Neuronal stem cell (in vitro differentiated cells): Measurements from ENCODE around the gene ATP7A.

Experiments used
- DNase-seq: peaks from one replicate; pipeline ENCODE4 v3.0.0-alpha.2; 2013; ENCODE audit warnings: low spot score
- H2AFZ ChIP-seq: one replicate; pipeline ENCODE4 v1.6.1; 2013; ENCODE audit warnings: mild to moderate bottlenecking, low read length, inconsistent platforms
- H2AK5ac ChIP-seq: 2 replicates; pipeline ENCODE4 v1.6.1; 2013; ENCODE audit warnings: low read depth, mild to moderate bottlenecking, inconsistent platforms, low read length, moderate library complexity, mixed read lengths
- H2BK120ac ChIP-seq: 2 replicates; pipeline ENCODE4 v1.6.1; 2013; ENCODE audit warnings: low read depth, mild to moderate bottlenecking, inconsistent platforms, low read length, moderate library complexity, mixed read lengths
- H2BK12ac ChIP-seq: one replicate; pipeline ENCODE4 v1.6.1; 2013; ENCODE audit warnings: low read length, inconsistent platforms
- H2BK15ac ChIP-seq: 2 replicates; pipeline ENCODE4 v1.6.1; 2013; ENCODE audit warnings: mild to moderate bottlenecking, low read length, inconsistent platforms, mixed read lengths
- H2BK5ac ChIP-seq: one replicate; pipeline ENCODE4 v1.6.1; 2013; ENCODE audit warnings: inconsistent platforms, mild to moderate bottlenecking, low read length, moderate library complexity
- H3K14ac ChIP-seq: one replicate; pipeline ENCODE4 v1.6.1; 2013; ENCODE audit warnings: low read length, inconsistent platforms
- H3K18ac ChIP-seq: 2 replicates; pipeline ENCODE4 v1.6.1; 2013; ENCODE audit warnings: low read length, inconsistent platforms
- H3K23ac ChIP-seq: 2 replicates; pipeline ENCODE4 v1.6.1; 2013; ENCODE audit warnings: low read depth, mild to moderate bottlenecking, mixed read lengths, low read length, inconsistent platforms; ENCODE audit not compliant: poor library complexity
- H3K27ac ChIP-seq: replicated peaks from 3 replicates; pipeline ENCODE4 v1.5.1; 2013; ENCODE audit warnings: low read length, inconsistent platforms
- H3K27me3 ChIP-seq, 3 experiments: 2 replicates each; pipeline ENCODE4 v1.6.1; 2013; ENCODE audit warnings: low read length in 3 of 3, mild to moderate bottlenecking in 2 of 3, inconsistent platforms in 1 of 3, low read depth in 1 of 3, mixed read lengths in 1 of 3, moderate library complexity in 1 of 3; ENCODE audit not compliant: control insufficient read depth in 3 of 3, insufficient read depth in 3 of 3
- H3K36me3 ChIP-seq, 2 donors: replicated peaks in 1 of 2; 2 replicates each; pipeline ENCODE4 v1.6.1; 2013; ENCODE audit warnings: low read length in 2 of 2; ENCODE audit not compliant: control insufficient read depth in 2 of 2, insufficient read depth in 2 of 2
- H3K4ac ChIP-seq: 2 replicates; pipeline ENCODE4 v1.6.1; 2013; ENCODE audit warnings: inconsistent platforms, mild to moderate bottlenecking, low read length, moderate library complexity
- H3K4me1 ChIP-seq, 2 donors: 1 replicate in 1 of 2; 2 replicates in 1 of 2; pipeline ENCODE4 v1.6.1; 2013; ENCODE audit warnings: low read length in 2 of 2, low read depth in 1 of 2; ENCODE audit not compliant: control insufficient read depth in 2 of 2, insufficient read depth in 1 of 2
- H3K4me2 ChIP-seq: one replicate; pipeline ENCODE4 v1.6.1; 2013; ENCODE audit warnings: mild to moderate bottlenecking, low read length, inconsistent platforms; ENCODE audit not compliant: insufficient read depth, poor library complexity, severe bottlenecking
- H3K4me3 ChIP-seq, 2 donors: 2 replicates each; pipeline ENCODE4 v1.5.1; 2013; ENCODE audit warnings: low read length in 2 of 2, mild to moderate bottlenecking in 2 of 2, inconsistent platforms in 1 of 2, moderate library complexity in 1 of 2
- H3K79me1 ChIP-seq: one replicate; pipeline ENCODE4 v1.6.1; 2013; ENCODE audit warnings: low read depth, mild to moderate bottlenecking, inconsistent platforms, low read length, moderate library complexity
- H3K9ac ChIP-seq: one replicate; pipeline ENCODE4 v1.6.1; 2013; ENCODE audit warnings: mild to moderate bottlenecking, low read depth, low read length, inconsistent platforms; ENCODE audit not compliant: poor library complexity
- H3K9me3 ChIP-seq, 2 donors: replicated peaks in 1 of 2; 2 replicates each; pipeline versions ENCODE3 to v1.6.1; 2013; ENCODE audit warnings: low read length in 2 of 2, mild to moderate bottlenecking in 2 of 2, inconsistent platforms in 1 of 2, low read depth in 1 of 2, mixed read lengths in 1 of 2, moderate library complexity in 1 of 2; ENCODE audit not compliant: control insufficient read depth in 2 of 2, insufficient read depth in 1 of 2
- H4K8ac ChIP-seq: one replicate; pipeline ENCODE4 v1.6.1; 2013; ENCODE audit warnings: low read depth, mild to moderate bottlenecking, inconsistent platforms, low read length, moderate library complexity
- H4K91ac ChIP-seq: one replicate; pipeline ENCODE4 v1.6.1; 2013; ENCODE audit warnings: low read length, low read depth, mild to moderate bottlenecking, inconsistent platforms; ENCODE audit not compliant: poor library complexity
- WGBS, 2 donors: extraction: QIAGEN DNeasy Blood & Tissue Kit; methylation state at CpG; one replicate each; pipeline ENCODE4 v1.1.7; 2013; ENCODE audit warnings: missing lambda C conversion rate in 2 of 2, mixed read lengths in 1 of 2; ENCODE audit not compliant: insufficient read length in 2 of 2, insufficient replicate concordance in 1 of 2; ENCODE audit errors: extremely low coverage in 2 of 2; 5-methylcytosine and 5-hydroxymethylcytosine counted together

Gene ATP7A

DNA sequence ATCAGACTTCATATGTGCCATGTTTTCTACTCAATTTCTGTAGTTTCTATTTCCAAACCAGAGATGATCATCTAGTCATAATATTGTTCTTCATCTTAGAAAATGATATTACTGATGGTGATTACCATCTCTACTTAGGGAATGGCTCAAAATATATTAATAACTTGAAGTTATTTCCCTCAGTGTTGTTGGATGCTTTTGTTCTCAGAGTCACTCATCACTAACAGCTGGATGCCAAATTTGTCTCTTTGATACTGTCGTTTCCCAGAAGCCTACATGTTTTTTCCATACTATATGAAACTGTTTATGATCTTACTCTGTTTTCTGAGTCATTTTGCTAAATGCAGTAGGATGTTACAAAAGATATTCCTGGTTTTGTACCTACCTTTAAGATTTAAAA, 50.1 kb downstream of the ATP7A start:
- Histone ChIP-seq H4K91ac (no peak overlapping the region), H3K14ac (no peak overlapping the region), H3K23ac (no peak overlapping the region), H3K36me3 (no peaks in the 10 kb centered on the region), H3K18ac (no peak overlapping the region), H3K4me3 (no peak overlapping the region), H2BK12ac (no peak overlapping the region), H3K4me2 (no peak overlapping the region), H3K27me3 (no peaks in the 10 kb centered on the region), H3K27ac (no peak overlapping the region), H4K8ac (no peak overlapping the region), H3K9me3 (no peaks in the 10 kb centered on the region), H3K9ac (no peak overlapping the region), H2AFZ (no peak overlapping the region), H3K4ac (no peak overlapping the region), H3K79me1 (no peaks in the 10 kb centered on the region), H2AK5ac (no peak overlapping the region), H2BK15ac (no peak overlapping the region), H2BK5ac (no peak overlapping the region), H3K4me1 (no peaks in the 10 kb centered on the region), H2BK120ac (no peak overlapping the region)
- no peak for DNase-seq
- no CpG with 5 or more reads among the region's 1 CpG for WGBS, 2 donors

DNA sequence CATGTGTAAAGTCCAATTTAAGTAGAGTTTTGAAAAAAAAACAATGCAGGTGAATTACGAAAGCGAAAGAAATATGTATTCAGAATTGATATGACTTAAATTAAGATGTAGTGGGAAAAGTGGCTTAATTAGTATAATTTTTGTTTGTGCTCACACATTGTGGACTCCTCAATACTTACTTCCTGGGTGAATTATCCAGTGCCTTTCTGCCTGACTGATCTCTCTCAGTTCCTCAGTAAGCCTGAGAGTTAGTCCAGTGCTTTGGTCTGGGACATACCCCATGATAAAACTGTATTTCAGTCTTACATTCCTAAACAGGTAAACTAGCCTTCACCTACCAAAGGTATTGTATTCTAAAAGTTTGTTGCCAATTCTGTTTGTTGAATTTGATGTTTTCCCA, 50.6 kb downstream of the ATP7A start:
- Histone ChIP-seq H4K91ac (no peak overlapping the region), H3K4me2 (no peak overlapping the region), H2BK12ac (no peak overlapping the region), H2BK15ac (no peak overlapping the region), H3K23ac (no peak overlapping the region), H3K4me1 (no peaks in the 10 kb centered on the region), H3K9me3 (no peaks in the 10 kb centered on the region), H3K4ac (no peak overlapping the region), H2BK5ac (no peak overlapping the region), H2BK120ac (no peak overlapping the region), H3K27me3 (no peaks in the 10 kb centered on the region), H3K27ac (no peak overlapping the region), H4K8ac (no peak overlapping the region), H3K4me3 (no peak overlapping the region), H3K18ac (no peak overlapping the region), H3K79me1 (no peaks in the 10 kb centered on the region), H3K14ac (no peak overlapping the region), H2AFZ (no peak overlapping the region), H2AK5ac (no peak overlapping the region), H3K36me3 (no peaks in the 10 kb centered on the region), H3K9ac (no peak overlapping the region)
- no CpG with 5 or more reads among the region's 2 CpGs for WGBS, 2 donors
- no peak for DNase-seq

- H3K4me3 ChIP-seq, result no peak overlapping the region
- H4K8ac ChIP-seq, result no peak overlapping the region
- H3K4me2 ChIP-seq, result no peak overlapping the region
- H3K36me3 ChIP-seq, result no peaks in the 10 kb centered on the region
- H3K79me1 ChIP-seq, result no peaks in the 10 kb centered on the region
- no peak overlapping the region for H3K14ac ChIP-seq
- H3K9me3 ChIP-seq, result no peaks in the 10 kb centered on the region
- DNase-seq, result no peak
- no peak overlapping the region for H2BK120ac ChIP-seq
- no peak overlapping the region for H3K27ac ChIP-seq
- H2BK12ac ChIP-seq, result no peak overlapping the region
- H3K9ac ChIP-seq, result no peak overlapping the region
- no peak overlapping the region for H2AFZ ChIP-seq
- no peak overlapping the region for H4K91ac ChIP-seq
- H2BK5ac ChIP-seq, result no peak overlapping the region
- H3K18ac ChIP-seq, result no peak overlapping the region
- no peak overlapping the region for H3K4ac ChIP-seq
- no peak overlapping the region for H2BK15ac ChIP-seq
- H2AK5ac ChIP-seq, result no peak overlapping the region
- no peaks in the 10 kb centered on the region for H3K4me1 ChIP-seq
- no peaks in the 10 kb centered on the region for H3K27me3 ChIP-seq
- no CpG with 5 or more reads among the region's 13 CpGs for WGBS, 2 donors
- no peak overlapping the region for H3K23ac ChIP-seq
These were observed 51.8 kb downstream of the ATP7A start for GRCh38 chrX:77962068-77962902.

DNA sequence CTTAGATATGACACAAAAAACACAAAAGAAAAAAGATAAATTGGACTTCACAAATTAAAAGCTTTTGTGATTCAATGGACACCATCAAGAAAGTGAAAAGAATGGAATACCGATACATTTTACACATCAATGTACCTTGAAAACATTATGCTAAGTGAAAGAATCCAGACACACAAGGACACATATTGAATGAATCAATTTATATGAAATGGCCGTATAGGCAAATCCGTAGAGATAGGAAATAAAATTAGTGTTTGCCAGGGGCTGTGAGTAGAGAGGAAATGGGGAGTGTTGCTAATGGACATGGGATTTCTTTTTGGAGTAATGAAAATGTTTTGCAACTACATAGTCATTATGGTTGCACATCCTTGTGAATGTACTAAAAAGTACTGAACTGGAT, 55.9 kb downstream of the ATP7A start:
- Histone ChIP-seq H3K4me1 (no peaks in the 10 kb centered on the region), H2BK120ac (no peak overlapping the region), H3K18ac (no peak overlapping the region), H2BK5ac (no peak overlapping the region), H3K4ac (no peak overlapping the region), H3K36me3 (no peaks in the 10 kb centered on the region), H4K91ac (no peak overlapping the region), H3K27me3 (no peaks in the 10 kb centered on the region), H2AFZ (no peak overlapping the region), H3K4me2 (no peak overlapping the region), H3K79me1 (no peaks in the 10 kb centered on the region), H3K27ac (no peak overlapping the region), H3K9me3 (no peaks in the 10 kb centered on the region), H4K8ac (no peak overlapping the region), H3K9ac (no peak overlapping the region), H3K4me3 (no peak overlapping the region), H3K23ac (no peak overlapping the region), H3K14ac (no peak overlapping the region), H2BK12ac (no peak overlapping the region), H2BK15ac (no peak overlapping the region), H2AK5ac (no peak overlapping the region)
- WGBS, 2 donors, result no CpG with 5 or more reads among the region's 3 CpGs
- DNase-seq, result no peak
